Fibroblast of pulmonary artery (primary cell): ENCODE measurements around the gene PPFIA3.

Experiments
- DNase-seq: peaks from one replicate; pipeline ENCODE4 v3.0.0-alpha.2; 2010; ENCODE audit warnings: low read depth
- H3K4me3 ChIP-seq: replicated peaks from 2 replicates; pipeline ENCODE4 v1.5.1; 2011; ENCODE audit warnings: low read depth, mild to moderate bottlenecking, control low read depth, low read length, moderate library complexity
- TF ChIP-seq, protein P1 (sequence below): IDR thresholded peaks from 2 replicates; pipeline ENCODE4 v1.5.1; 2011; ENCODE audit warnings: mild to moderate bottlenecking, control low read depth, low read length, inconsistent platforms; ENCODE audit errors: missing control alignments

Gene PPFIA3

GRCh38 chr19:49190781-49191180 is 71.4 kb downstream of the PPFIA3 start:
- no peak for DNase-seq
- TF ChIP-seq, protein P1, sequence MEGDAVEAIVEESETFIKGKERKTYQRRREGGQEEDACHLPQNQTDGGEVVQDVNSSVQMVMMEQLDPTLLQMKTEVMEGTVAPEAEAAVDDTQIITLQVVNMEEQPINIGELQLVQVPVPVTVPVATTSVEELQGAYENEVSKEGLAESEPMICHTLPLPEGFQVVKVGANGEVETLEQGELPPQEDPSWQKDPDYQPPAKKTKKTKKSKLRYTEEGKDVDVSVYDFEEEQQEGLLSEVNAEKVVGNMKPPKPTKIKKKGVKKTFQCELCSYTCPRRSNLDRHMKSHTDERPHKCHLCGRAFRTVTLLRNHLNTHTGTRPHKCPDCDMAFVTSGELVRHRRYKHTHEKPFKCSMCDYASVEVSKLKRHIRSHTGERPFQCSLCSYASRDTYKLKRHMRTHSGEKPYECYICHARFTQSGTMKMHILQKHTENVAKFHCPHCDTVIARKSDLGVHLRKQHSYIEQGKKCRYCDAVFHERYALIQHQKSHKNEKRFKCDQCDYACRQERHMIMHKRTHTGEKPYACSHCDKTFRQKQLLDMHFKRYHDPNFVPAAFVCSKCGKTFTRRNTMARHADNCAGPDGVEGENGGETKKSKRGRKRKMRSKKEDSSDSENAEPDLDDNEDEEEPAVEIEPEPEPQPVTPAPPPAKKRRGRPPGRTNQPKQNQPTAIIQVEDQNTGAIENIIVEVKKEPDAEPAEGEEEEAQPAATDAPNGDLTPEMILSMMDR: no peak
- no peak overlapping the region for H3K4me3 ChIP-seq

DNA sequence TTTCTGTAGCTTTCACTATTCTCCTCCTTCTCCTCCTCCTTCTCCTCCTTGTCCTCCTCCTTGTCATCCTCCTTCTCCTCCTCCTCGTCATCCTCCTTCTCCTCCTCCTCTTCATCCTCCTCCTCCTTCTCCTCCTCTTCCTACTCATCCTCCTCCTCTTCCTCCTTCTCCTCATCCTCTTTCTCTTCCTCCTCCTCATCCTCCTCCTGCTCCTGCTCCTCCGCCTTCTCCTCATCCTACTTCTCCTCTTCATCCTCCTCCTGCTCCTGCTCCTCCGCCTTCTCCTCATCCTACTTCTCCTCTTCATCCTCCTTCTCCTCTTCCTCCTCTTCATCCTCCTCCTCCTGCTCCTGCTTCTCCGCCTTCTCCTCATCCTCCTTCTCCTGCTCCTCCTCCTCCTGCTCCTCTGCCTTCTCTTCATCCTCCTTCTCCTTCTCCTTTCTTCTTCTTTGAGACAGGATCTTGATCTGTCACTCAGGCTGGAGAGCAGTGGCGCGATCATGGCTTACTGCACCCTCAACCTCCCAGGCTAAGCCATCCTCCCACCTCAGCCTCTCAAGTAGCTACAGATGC is 74.6 kb downstream of the PPFIA3 start:
- H3K4me3 ChIP-seq: no peak overlapping the region
- TF ChIP-seq, protein P1: no peak
- no peak for DNase-seq

DNA sequence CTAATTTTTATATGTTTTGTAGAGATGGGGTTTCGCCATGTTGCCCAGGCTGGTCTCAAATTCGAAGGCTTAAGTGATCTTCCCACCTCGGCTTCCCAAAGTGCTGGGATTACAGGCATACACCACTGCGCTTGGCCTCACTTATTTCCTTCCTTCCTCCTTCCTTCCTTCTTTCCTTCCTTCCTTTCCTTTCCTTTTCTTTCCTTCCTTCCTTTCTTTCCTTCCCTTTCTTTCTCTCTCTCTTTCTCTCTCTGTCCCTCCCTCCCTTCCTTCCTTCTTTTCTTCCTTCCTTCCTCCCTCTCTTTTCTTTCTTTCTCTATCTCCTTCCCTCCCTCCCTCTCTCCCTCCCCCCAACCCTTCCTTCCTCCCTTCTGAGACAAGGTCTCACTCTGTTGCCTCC is 75.1 kb downstream of the PPFIA3 start:
- TF ChIP-seq, protein P1: no peak
- H3K4me3 ChIP-seq: no peak overlapping the region
- no peak for DNase-seq

GRCh38 chr19:49196527-49197240 is 77.3 kb downstream of the PPFIA3 start:
- no peak for DNase-seq
- TF ChIP-seq, protein P1: no peak
- H3K4me3 ChIP-seq: no peak overlapping the region

- TF ChIP-seq, protein P1: no peak
- no peak overlapping the region for H3K4me3 ChIP-seq
- DNase-seq: no peak
Measured at GRCh38 chr19:49200238-49200862, 81.0 kb downstream of the PPFIA3 start.
